ENCODE data around the gene CD164L2.
A peak's percentile ranks its signal among the peaks of the same experiment; 100 is the strongest.

The CD164L2 gene

GRCh38 chr1:27428316-27429028 is 45.3 kb upstream of the CD164L2 start:
- WGBS (ENCODE audit: extremely low coverage, insufficient coverage, low lambda C conversion rate) = no CpG with 5 or more reads among the region's 17 CpGs
- peaks cover 6% of the 10 kb centered on the region for H3K79me2 ChIP-seq (ENCODE audit: control insufficient read depth, insufficient read depth, low read length)
- peak; percentile 79 for DNase-seq

GRCh38 chr1:27427816-27428315 is 44.7 kb upstream of the CD164L2 start:
- H3K4me3 ChIP-seq (ENCODE audit: low read length) = no peak overlapping the region
- WGBS (ENCODE audit: extremely low coverage, insufficient coverage, low lambda C conversion rate) = no CpG with 5 or more reads among the region's 2 CpGs

More at GRCh38 chr1:27428316-27429028, 45.3 kb upstream of the CD164L2 start:
- no peak overlapping the region for H3K4me2 ChIP-seq (ENCODE audit: low read length)
- H4K8ac ChIP-seq (ENCODE audit: low read depth, low read length) = no peak overlapping the region
- H3K79me1 ChIP-seq (ENCODE audit: low read length) = peaks cover 8% of the 10 kb centered on the region
- no peak overlapping the region for H3K4me3 ChIP-seq (ENCODE audit: low read length)
- no peak overlapping the region for H2BK15ac ChIP-seq (replicated peaks; ENCODE audit: low read depth)
- H2BK5ac ChIP-seq (ENCODE audit: low read length) = peak overlapping the region; percentile 72
- peaks cover 2% of the 10 kb centered on the region for H3K36me3 ChIP-seq (ENCODE audit: control insufficient read depth, insufficient read depth, low read length)
- H2AK5ac ChIP-seq (ENCODE audit: low read length) = no peak overlapping the region
- H3K9ac ChIP-seq (ENCODE audit: low read length) = peak overlapping the region; percentile 46
- no peak overlapping the region for H4K5ac ChIP-seq (ENCODE audit: low read length)
- peak overlapping the region; percentile 52 for H3K18ac ChIP-seq (ENCODE audit: low read length)
- H3K4me1 ChIP-seq (ENCODE audit: control insufficient read depth, low read depth, low read length) = peaks cover 24% of the 10 kb centered on the region
- no peak overlapping the region for H2BK120ac ChIP-seq (ENCODE audit: low read depth, low read length)
- H3K27ac ChIP-seq (ENCODE audit: low read depth, low read length) = peak overlapping the region; percentile 92
- H3K23ac ChIP-seq (ENCODE audit: low read length) = no peak overlapping the region
- peak overlapping the region; percentile 22 for H3K4ac ChIP-seq (ENCODE audit: low read depth, low read length)
- H3K27me3 ChIP-seq (ENCODE audit: insufficient read depth, low read length, poor library complexity) = no peaks in the 10 kb centered on the region
- H3K56ac ChIP-seq (ENCODE audit: low read length) = peak overlapping the region; percentile 75

DNA sequence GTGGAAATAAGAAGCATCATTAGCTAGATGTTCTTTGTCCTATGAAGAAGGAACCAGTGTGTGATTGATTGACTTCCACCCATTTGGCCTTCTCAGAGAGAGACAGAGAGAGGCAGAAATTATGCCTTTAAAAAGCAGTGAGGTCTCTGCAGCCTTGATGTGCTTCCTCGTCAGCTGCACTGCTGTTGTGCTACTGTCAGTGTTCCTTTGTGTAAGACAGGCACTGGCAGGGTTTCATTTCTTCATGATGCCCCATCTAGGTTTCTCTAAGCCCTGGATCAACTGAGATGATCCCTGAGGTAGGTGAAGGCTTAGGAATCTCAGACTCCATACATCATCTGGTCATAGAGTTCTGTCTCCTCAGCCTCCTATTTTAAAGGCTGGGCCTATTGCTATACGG is 44.2 kb upstream of the CD164L2 start:
- no CpG with 5 or more reads among the region's 2 CpGs for WGBS (ENCODE audit: extremely low coverage, insufficient coverage, low lambda C conversion rate)
- H3K27ac ChIP-seq (ENCODE audit: low read depth, low read length) = peak overlapping the region; percentile 92

More at GRCh38 chr1:27427816-27428315, 44.7 kb upstream of the CD164L2 start:
- H3K18ac ChIP-seq (ENCODE audit: low read length) = peak overlapping the region; percentile 52
- H3K27ac ChIP-seq (ENCODE audit: low read depth, low read length) = peak overlapping the region; percentile 92
- H3K23ac ChIP-seq (ENCODE audit: low read length) = no peak overlapping the region
- peak overlapping the region; percentile 46 for H3K9ac ChIP-seq (ENCODE audit: low read length)
- peaks cover 6% of the 10 kb centered on the region for H3K79me1 ChIP-seq (ENCODE audit: low read length)
- no peak overlapping the region for H3K4me2 ChIP-seq (ENCODE audit: low read length)
- no peak overlapping the region for H4K5ac ChIP-seq (ENCODE audit: low read length)
- H3K27me3 ChIP-seq (ENCODE audit: insufficient read depth, low read length, poor library complexity) = no peaks in the 10 kb centered on the region
- DNase-seq = no peak
- H2BK5ac ChIP-seq (ENCODE audit: low read length) = peak overlapping the region; percentile 17
- H4K8ac ChIP-seq (ENCODE audit: low read depth, low read length) = no peak overlapping the region
- peak overlapping the region; percentile 75 for H3K56ac ChIP-seq (ENCODE audit: low read length)
- peak overlapping the region; percentile 22 for H3K4ac ChIP-seq (ENCODE audit: low read depth, low read length)
- peaks cover 4% of the 10 kb centered on the region for H3K79me2 ChIP-seq (ENCODE audit: control insufficient read depth, insufficient read depth, low read length)
- H3K4me1 ChIP-seq (ENCODE audit: control insufficient read depth, low read depth, low read length) = peaks cover 24% of the 10 kb centered on the region
- no peak overlapping the region for H2AK5ac ChIP-seq (ENCODE audit: low read length)
- no peak overlapping the region for H2BK15ac ChIP-seq (replicated peaks; ENCODE audit: low read depth)
- H3K36me3 ChIP-seq (ENCODE audit: control insufficient read depth, insufficient read depth, low read length) = peaks cover 2% of the 10 kb centered on the region
- peak overlapping the region; percentile 77 for H2BK120ac ChIP-seq (ENCODE audit: low read depth, low read length)

DNA sequence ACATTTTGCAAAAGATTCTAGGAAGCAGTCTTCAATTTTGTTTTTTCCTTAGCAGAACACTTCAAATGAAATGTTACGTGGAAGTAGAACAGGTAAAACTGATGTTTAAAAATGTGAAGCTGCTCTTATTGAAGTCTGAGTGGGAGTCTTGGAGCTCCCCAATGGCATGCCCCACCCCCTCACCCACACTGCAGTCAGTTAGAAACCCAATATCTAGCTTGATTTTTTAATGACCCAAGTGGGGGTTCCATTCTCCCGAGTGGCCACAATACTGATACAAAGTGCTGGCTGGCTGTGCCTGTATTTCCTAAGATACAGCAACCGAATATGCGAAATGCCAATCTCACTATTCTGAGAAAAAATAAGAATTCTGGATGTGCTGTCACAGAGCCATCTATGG is 40.6 kb upstream of the CD164L2 start:
- Histone ChIP-seq H3K18ac (ENCODE audit: low read length) (no peak overlapping the region), H3K27me3 (ENCODE audit: insufficient read depth, low read length, poor library complexity) (no peaks in the 10 kb centered on the region), H4K5ac (ENCODE audit: low read length) (no peak overlapping the region), H3K4me1 (ENCODE audit: control insufficient read depth, low read depth, low read length) (peaks cover 8% of the 10 kb centered on the region), H3K79me2 (ENCODE audit: control insufficient read depth, insufficient read depth, low read length) (no peaks in the 10 kb centered on the region), H3K9ac (ENCODE audit: low read length) (no peak overlapping the region), H2BK120ac (ENCODE audit: low read depth, low read length) (no peak overlapping the region), H3K4me2 (ENCODE audit: low read length) (no peak overlapping the region), H2BK5ac (ENCODE audit: low read length) (no peak overlapping the region), H3K27ac (ENCODE audit: low read depth, low read length) (no peak overlapping the region), H3K23ac (ENCODE audit: low read length) (no peak overlapping the region), H3K36me3 (ENCODE audit: control insufficient read depth, insufficient read depth, low read length) (peaks cover 2% of the 10 kb centered on the region), H3K4ac (ENCODE audit: low read depth, low read length) (no peak overlapping the region), H3K4me3 (ENCODE audit: low read length) (no peak overlapping the region), H2BK15ac (replicated peaks; ENCODE audit: low read depth) (no peak overlapping the region), H2AK5ac (ENCODE audit: low read length) (no peak overlapping the region), H3K56ac (ENCODE audit: low read length) (no peak overlapping the region), H4K8ac (ENCODE audit: low read depth, low read length) (no peak overlapping the region), H3K79me1 (ENCODE audit: low read length) (peaks cover 6% of the 10 kb centered on the region)
- no CpG with 5 or more reads among the region's 4 CpGs for WGBS (ENCODE audit: extremely low coverage, insufficient coverage, low lambda C conversion rate)
- DNase-seq = no peak

More for the DNA sequence above, 44.2 kb upstream of the CD164L2 start:
- H3K4me1 ChIP-seq (ENCODE audit: control insufficient read depth, low read depth, low read length) = peaks cover 24% of the 10 kb centered on the region
- H3K18ac ChIP-seq (ENCODE audit: low read length) = peak overlapping the region; percentile 9
- no peak overlapping the region for H3K4me2 ChIP-seq (ENCODE audit: low read length)
- no peak overlapping the region for H3K4me3 ChIP-seq (ENCODE audit: low read length)
- no peak overlapping the region for H2BK15ac ChIP-seq (replicated peaks; ENCODE audit: low read depth)
- DNase-seq = no peak
- peak overlapping the region; percentile 30 for H2BK120ac ChIP-seq (ENCODE audit: low read depth, low read length)
- H3K79me2 ChIP-seq (ENCODE audit: control insufficient read depth, insufficient read depth, low read length) = peaks cover 4% of the 10 kb centered on the region
- H2BK5ac ChIP-seq (ENCODE audit: low read length) = peak overlapping the region; percentile 17
- no peak overlapping the region for H3K9ac ChIP-seq (ENCODE audit: low read length)
- no peak overlapping the region for H4K5ac ChIP-seq (ENCODE audit: low read length)
- no peak overlapping the region for H4K8ac ChIP-seq (ENCODE audit: low read depth, low read length)
- peaks cover 6% of the 10 kb centered on the region for H3K79me1 ChIP-seq (ENCODE audit: low read length)
- peaks cover 2% of the 10 kb centered on the region for H3K36me3 ChIP-seq (ENCODE audit: control insufficient read depth, insufficient read depth, low read length)
- peak overlapping the region; percentile 59 for H2AK5ac ChIP-seq (ENCODE audit: low read length)
- no peak overlapping the region for H3K23ac ChIP-seq (ENCODE audit: low read length)
- no peaks in the 10 kb centered on the region for H3K27me3 ChIP-seq (ENCODE audit: insufficient read depth, low read length, poor library complexity)
- H3K56ac ChIP-seq (ENCODE audit: low read length) = peak overlapping the region; percentile 59
- no peak overlapping the region for H3K4ac ChIP-seq (ENCODE audit: low read depth, low read length)

DNA sequence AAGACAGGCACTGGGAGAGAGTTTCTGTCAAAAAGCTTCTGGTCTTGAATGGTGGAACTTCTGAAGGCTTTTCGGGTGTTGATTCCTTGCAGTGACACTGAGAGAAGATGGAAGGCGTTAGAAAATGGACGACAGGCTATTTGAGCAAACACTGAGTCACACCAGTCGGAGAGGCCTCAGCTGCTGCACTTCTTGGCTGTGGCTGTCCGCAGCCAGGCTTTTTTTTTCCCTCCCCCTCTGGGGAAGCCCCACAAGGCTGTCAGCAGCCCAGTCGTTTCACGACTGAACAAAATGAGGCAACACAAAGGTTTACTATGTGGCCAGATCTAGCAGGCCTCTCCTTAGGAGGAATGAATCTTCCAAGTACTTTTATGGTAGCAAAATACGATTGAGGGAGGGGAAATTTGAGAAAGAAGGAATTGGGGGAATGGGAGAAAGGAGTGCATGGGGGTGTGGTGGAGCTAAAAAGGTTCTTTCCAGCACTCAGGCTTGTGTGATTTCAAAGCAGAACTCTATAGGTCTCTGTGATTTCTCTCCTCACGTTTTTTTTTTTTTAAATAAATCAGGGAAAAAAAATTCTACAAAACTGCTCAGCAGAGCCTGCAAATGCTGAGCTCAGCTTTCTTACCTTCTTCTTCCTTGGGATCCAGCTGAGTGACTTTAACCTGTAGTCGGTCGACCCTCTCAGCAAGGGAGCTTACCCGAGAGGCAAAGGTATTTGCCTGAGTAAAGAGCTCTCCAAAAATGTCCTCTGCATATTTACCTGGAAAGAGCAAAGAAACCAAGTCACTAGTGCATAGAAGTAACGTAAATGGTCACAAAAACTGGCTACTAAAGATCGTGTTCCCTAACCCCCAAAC is 35.4 kb upstream of the CD164L2 start:
- H3K9ac ChIP-seq (ENCODE audit: low read length) = peak overlapping the region; percentile 47
- H2AK5ac ChIP-seq (ENCODE audit: low read length) = no peak overlapping the region
- peaks cover 7% of the 10 kb centered on the region for H3K36me3 ChIP-seq (ENCODE audit: control insufficient read depth, insufficient read depth, low read length)
- no peak overlapping the region for H3K4me2 ChIP-seq (ENCODE audit: low read length)
- peak overlapping the region; percentile 71 for H3K56ac ChIP-seq (ENCODE audit: low read length)
- no peaks in the 10 kb centered on the region for H3K79me2 ChIP-seq (ENCODE audit: control insufficient read depth, insufficient read depth, low read length)
- H3K27me3 ChIP-seq (ENCODE audit: insufficient read depth, low read length, poor library complexity) = no peaks in the 10 kb centered on the region
- no peak overlapping the region for H4K5ac ChIP-seq (ENCODE audit: low read length)
- no peak overlapping the region for H4K8ac ChIP-seq (ENCODE audit: low read depth, low read length)
- H3K4me1 ChIP-seq (ENCODE audit: control insufficient read depth, low read depth, low read length) = peaks cover 4% of the 10 kb centered on the region
- no peak overlapping the region for H2BK15ac ChIP-seq (replicated peaks; ENCODE audit: low read depth)
- peak overlapping the region; percentile 21 for H3K27ac ChIP-seq (ENCODE audit: low read depth, low read length)
- 100% methylated on average over 1 of the region's 14 CpGs for WGBS (ENCODE audit: extremely low coverage, insufficient coverage, low lambda C conversion rate)
- no peak overlapping the region for H3K4me3 ChIP-seq (ENCODE audit: low read length)
- no peaks in the 10 kb centered on the region for H3K79me1 ChIP-seq (ENCODE audit: low read length)
- H2BK120ac ChIP-seq (ENCODE audit: low read depth, low read length) = no peak overlapping the region
- H3K18ac ChIP-seq (ENCODE audit: low read length) = no peak overlapping the region
- no peak overlapping the region for H3K4ac ChIP-seq (ENCODE audit: low read depth, low read length)
- H2BK5ac ChIP-seq (ENCODE audit: low read length) = no peak overlapping the region
- DNase-seq = peak; percentile 67
- no peak overlapping the region for H3K23ac ChIP-seq (ENCODE audit: low read length)

Data from mesendoderm (in vitro differentiated cells).